ENCODE data around the gene PCDHA1.

DNA sequence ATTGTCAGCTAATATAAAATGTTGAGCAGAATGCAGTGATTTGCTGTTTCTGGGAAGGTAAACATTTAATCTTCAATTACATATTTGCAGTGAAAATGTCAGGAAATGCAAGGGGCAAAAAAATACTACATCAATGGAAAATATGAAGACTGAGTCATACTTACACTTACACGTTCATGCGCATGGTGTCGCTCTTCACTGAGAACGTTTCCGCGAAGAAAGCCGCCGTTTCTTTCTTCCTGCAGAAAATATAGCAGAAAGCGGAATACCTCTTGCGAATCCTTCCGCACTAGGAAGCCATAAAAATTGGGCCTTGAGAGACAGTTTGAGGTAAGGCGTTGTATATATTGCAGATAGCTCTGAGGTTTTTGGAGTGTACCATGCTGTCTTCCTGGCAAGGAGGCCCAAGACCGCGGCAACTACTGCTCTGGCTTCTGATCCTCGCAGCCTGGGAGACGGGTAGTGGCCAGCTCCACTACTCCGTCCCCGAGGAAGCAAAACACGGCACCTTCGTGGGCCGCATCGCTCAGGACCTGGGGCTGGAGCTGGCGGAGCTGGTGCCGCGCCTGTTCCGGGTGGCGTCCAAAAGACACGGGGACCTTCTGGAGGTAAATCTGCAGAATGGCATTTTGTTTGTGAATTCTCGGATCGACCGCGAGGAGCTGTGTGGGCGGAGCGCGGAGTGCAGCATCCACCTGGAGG lies 96.1 kb downstream of the PCDHA1 start, which contains the start of gene PCDHA13:
- TF ChIP-seq EZH2 (IDR thresholded peaks at IDR 0.05; ENCODE audit: borderline replicate concordance, low read depth, low read length, poor library complexity, severe bottlenecking), result no peak
- TF ChIP-seq, protein P1, sequence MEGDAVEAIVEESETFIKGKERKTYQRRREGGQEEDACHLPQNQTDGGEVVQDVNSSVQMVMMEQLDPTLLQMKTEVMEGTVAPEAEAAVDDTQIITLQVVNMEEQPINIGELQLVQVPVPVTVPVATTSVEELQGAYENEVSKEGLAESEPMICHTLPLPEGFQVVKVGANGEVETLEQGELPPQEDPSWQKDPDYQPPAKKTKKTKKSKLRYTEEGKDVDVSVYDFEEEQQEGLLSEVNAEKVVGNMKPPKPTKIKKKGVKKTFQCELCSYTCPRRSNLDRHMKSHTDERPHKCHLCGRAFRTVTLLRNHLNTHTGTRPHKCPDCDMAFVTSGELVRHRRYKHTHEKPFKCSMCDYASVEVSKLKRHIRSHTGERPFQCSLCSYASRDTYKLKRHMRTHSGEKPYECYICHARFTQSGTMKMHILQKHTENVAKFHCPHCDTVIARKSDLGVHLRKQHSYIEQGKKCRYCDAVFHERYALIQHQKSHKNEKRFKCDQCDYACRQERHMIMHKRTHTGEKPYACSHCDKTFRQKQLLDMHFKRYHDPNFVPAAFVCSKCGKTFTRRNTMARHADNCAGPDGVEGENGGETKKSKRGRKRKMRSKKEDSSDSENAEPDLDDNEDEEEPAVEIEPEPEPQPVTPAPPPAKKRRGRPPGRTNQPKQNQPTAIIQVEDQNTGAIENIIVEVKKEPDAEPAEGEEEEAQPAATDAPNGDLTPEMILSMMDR (conservative IDR thresholded peaks at IDR 0.05; ENCODE audit: low read depth, low read length), result peak; percentile 85

Measured in A673 (cell line).